Small intestine (tissue), 7 donors: ENCODE results near the gene MYO3B. TPM values are rescaled to one million over a fixed set of nuclear protein-coding genes. Genes with fewer than 3 reads are reported as not detected.

ENCODE experiments used
- DNase-seq, 2 donors: peaks; one replicate each; pipeline versions ENCODE4 v3.0.0 to v3.0.0-alpha.2; 2013
- FAIRE-seq: peaks from 2 replicates; lab custom pipeline; 2012; peaks lifted over from hg19 to GRCh38; lab: Jason Lieb, UNC
- H3K27ac ChIP-seq, 3 donors: one replicate each; pipeline ENCODE4 v1.5.1; 2013; ENCODE audit warnings: low read length in 2 of 3, mild to moderate bottlenecking in 2 of 3, control low read depth in 1 of 3, inconsistent platforms in 1 of 3, low read depth in 1 of 3, moderate library complexity in 1 of 3
- H3K27me3 ChIP-seq, 3 donors: one replicate each; pipeline ENCODE4 v1.6.1; 2013; ENCODE audit warnings: low read length in 3 of 3, inconsistent platforms in 1 of 3; ENCODE audit not compliant: control insufficient read depth in 3 of 3, insufficient read depth in 3 of 3
- H3K36me3 ChIP-seq, 3 donors: one replicate each; pipeline ENCODE4 v1.6.1; 2013; ENCODE audit warnings: low read length in 3 of 3, inconsistent platforms in 1 of 3, low read depth in 1 of 3, mild to moderate bottlenecking in 1 of 3, moderate library complexity in 1 of 3; ENCODE audit not compliant: control insufficient read depth in 3 of 3, insufficient read depth in 2 of 3
- H3K4me1 ChIP-seq, 3 donors: one replicate each; pipeline ENCODE4 v1.6.1; 2013; ENCODE audit warnings: low read length in 2 of 3, inconsistent platforms in 1 of 3, low read depth in 1 of 3, mild to moderate bottlenecking in 1 of 3, moderate library complexity in 1 of 3; ENCODE audit not compliant: control insufficient read depth in 3 of 3, insufficient read depth in 2 of 3
- H3K4me3 ChIP-seq, 3 donors: one replicate each; pipeline ENCODE4 v1.5.1; 2013; ENCODE audit warnings: low read length in 3 of 3, control low read depth in 1 of 3, inconsistent platforms in 1 of 3, low read depth in 1 of 3, mild to moderate bottlenecking in 1 of 3, moderate library complexity in 1 of 3
- H3K9me3 ChIP-seq, 2 donors: one replicate each; pipeline ENCODE4 v1.6.1; 2013; ENCODE audit warnings: low read depth in 1 of 2, low read length in 1 of 2; ENCODE audit not compliant: control insufficient read depth in 2 of 2, insufficient read depth in 1 of 2
- WGBS, 3 donors: extraction: QIAGEN DNeasy Blood & Tissue Kit; methylation state at CpG; one replicate each; pipeline ENCODE4 v1.1.7; 2013; 5-methylcytosine and 5-hydroxymethylcytosine counted together
- polyA plus RNA-seq, 4 donors: library from polyadenylated mRNA; stranded (reverse) in 3 of 4; unstranded in 1 of 4; fragments of 200-250 nt in 3 of 4; fragments of 120-200 nt in 1 of 4; gene quantifications; one replicate each; pipeline versions ENCODE4 v1.2.1 to v1.2.3, GENCODE V29; 2013
- donor health status: healthy with polysubstance abuse.
- donor health status: control.
- donor health status: control.
- donor health status: Bipolar disorder and iron deficiency.
- donor health status: healthy.

The MYO3B gene
- polyA plus RNA-seq, 4 donors, result 0.03 to 0.81 TPM; not detected in 2

DNA sequence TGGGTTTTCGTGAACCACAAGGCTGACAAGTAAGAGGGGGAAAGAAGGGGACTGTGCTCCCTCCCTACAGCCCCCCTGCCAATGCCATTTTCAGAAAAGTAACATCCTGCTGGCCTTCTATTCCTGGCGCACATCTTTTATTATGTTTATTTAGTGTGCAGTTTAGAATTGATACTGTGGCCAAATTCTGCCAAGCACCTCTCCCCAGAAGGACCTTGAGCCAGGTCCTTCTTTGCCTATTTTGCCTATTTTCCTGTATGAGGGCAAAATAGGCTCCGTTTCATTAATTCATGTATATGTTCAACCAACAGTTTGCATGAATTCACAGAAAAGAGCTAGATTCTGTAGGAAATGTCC, 136.0 kb downstream of the MYO3B start:
- H3K9me3 ChIP-seq, result no peaks in the 10 kb centered on the region
- WGBS, 3 donors, result 19 to 55% (median 26%) methylated on average over 3 of the region's 3 CpGs

DNA sequence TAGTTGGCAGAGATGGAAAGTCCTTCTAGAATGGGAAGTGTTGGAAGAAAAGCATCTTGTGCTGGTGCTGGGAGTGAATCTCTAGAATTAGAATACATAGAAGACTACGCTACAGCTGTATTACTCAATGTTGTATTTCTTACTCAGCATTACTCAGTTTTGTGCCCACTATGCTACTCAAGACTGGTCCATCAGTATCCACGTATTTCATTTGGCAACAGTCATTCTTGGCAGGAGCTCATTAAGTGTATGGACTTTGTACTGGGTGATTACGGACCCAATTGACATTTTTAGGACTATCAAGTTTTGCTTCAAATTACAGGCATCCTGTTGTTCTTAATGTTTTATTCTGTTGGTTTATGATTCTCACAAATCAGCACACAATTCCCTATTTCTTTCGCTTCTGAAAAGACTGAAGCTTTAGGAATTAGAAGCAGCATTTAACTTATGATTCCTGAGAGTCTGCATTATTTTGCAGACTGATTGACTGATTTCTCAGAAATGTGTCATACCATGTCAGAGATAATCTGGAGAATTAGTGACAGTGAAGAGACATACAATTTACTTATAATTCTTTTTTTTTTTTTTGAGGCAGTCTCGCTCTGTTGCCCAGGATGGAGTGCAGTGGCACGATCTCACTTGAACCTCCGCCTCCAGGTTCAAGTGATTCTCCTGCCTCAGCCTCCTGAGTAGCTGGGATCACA, 136.9 kb downstream of the MYO3B start:
- DNase-seq, result peak in 1 of 2 donors; percentile 49
- Histone ChIP-seq H3K4me1 (no peaks in the 10 kb centered on the region), H3K36me3 (no peaks in the 10 kb centered on the region), H3K4me3 (no peak overlapping the region), H3K27me3 (peaks cover 0 to 2% (median 0%) of the 10 kb centered on the region in 3 donors), H3K27ac (no peak overlapping the region), H3K9me3 (no peaks in the 10 kb centered on the region)
- 38 to 66% (median 49%) methylated on average over 7 of the region's 7 CpGs for WGBS, 3 donors
- FAIRE-seq, result no peak

More for the DNA sequence above, 136.0 kb downstream of the MYO3B start:
- Histone ChIP-seq H3K27ac (no peak overlapping the region), H3K27me3 (peaks cover 0 to 2% (median 0%) of the 10 kb centered on the region in 3 donors), H3K4me3 (no peak overlapping the region), H3K36me3 (no peaks in the 10 kb centered on the region), H3K4me1 (no peaks in the 10 kb centered on the region)
- FAIRE-seq, result no peak
- DNase-seq, result no peak

DNA sequence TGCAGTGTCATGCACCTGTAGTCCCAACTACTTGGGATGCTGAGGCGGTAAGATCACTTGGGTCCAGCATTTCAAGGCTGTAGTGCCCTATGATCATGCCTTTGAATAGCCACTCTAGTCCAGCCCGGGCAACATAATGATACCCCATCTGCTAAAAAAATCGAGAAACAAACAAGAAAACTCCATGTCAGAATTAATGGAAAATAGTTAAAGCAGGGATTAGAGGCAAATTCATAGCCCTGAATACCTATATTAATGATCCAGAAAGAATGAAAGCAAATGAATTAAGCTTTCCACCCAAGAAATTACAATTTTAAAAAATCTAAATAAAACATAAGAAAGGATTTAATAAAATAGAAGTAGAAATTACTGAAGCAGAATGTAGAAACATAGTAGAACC, 143.0 kb downstream of the MYO3B start:
- H3K9me3 ChIP-seq, result peaks cover 0 to 3% of the 10 kb centered on the region in 2 donors
- H3K4me1 ChIP-seq, result no peaks in the 10 kb centered on the region
- DNase-seq (no peak), FAIRE-seq (no peak)
- no peak overlapping the region for H3K27ac ChIP-seq
- WGBS, 3 donors, result 88 to 92% (median 90%) methylated on average over 3 of the region's 3 CpGs
- H3K27me3 ChIP-seq, result peaks cover 0 to 2% (median 0%) of the 10 kb centered on the region in 3 donors
- no peak overlapping the region for H3K4me3 ChIP-seq
- no peaks in the 10 kb centered on the region for H3K36me3 ChIP-seq

DNA sequence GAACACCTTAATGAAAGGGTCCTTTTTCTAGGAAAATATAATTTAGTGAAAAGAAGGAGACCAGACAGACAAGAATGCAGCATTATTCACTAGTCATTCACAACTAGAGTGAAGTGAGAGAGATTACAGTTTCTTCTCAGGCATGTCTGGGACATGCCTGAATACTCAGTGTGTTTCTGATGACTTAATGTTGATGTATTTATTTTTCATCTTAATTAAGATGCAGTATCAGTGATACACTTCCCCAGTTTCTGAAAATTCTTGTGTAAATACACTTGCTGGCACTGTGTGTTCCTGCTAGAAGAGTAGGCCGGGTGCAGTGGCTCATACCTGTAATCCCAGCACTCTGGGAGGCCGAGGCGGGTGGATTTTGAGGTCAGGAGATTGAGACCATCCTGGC, 143.6 kb downstream of the MYO3B start:
- peaks cover 0 to 2% (median 0%) of the 10 kb centered on the region in 3 donors for H3K27me3 ChIP-seq
- H3K27ac ChIP-seq, result no peak overlapping the region
- H3K36me3 ChIP-seq, result no peaks in the 10 kb centered on the region
- peaks cover 0 to 3% of the 10 kb centered on the region in 2 donors for H3K9me3 ChIP-seq
- DNase-seq (no peak), FAIRE-seq (no peak)
- no peaks in the 10 kb centered on the region for H3K4me1 ChIP-seq
- H3K4me3 ChIP-seq, result no peak overlapping the region
- WGBS, 3 donors, result 88 to 93% (median 91%) methylated on average over 3 of the region's 3 CpGs

DNA sequence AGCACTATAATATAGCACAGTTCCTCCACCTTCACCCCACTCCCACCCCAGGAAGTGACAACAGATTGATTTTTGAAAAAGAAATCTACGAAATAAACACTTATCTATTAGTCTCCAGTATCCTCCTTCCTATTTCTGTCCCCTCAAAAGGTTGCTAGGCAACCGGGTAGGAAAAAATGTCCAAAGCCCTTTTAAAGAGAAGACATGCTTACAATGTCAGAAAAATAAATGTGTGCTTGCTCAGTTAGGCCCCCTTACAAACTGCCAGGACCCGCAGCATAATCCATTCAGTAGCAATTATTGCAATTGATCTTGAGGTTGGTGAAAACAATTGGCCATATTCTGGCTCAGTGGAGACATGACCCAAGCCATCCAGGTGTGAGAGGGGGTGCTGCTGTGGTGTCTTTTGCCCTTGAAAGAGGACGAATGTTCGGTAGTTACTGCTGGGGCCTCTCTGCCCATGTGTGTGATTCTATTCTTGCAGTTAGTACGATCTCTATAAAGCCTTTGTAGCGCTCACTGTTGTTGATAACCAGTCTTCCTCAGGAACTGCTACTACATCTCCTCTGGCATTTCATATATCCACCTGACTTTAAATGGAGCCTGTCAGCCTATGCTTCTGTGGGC, 144.3 kb downstream of the MYO3B start:
- no peak for DNase-seq
- Histone ChIP-seq H3K4me1 (no peaks in the 10 kb centered on the region), H3K4me3 (no peak overlapping the region), H3K27me3 (no peaks in the 10 kb centered on the region), H3K27ac (no peak overlapping the region), H3K36me3 (no peaks in the 10 kb centered on the region), H3K9me3 (peaks cover 0 to 3% of the 10 kb centered on the region in 2 donors)
- FAIRE-seq, result no peak
- WGBS, 3 donors, result 84 to 90% (median 87%) methylated on average over 7 of the region's 7 CpGs

DNA sequence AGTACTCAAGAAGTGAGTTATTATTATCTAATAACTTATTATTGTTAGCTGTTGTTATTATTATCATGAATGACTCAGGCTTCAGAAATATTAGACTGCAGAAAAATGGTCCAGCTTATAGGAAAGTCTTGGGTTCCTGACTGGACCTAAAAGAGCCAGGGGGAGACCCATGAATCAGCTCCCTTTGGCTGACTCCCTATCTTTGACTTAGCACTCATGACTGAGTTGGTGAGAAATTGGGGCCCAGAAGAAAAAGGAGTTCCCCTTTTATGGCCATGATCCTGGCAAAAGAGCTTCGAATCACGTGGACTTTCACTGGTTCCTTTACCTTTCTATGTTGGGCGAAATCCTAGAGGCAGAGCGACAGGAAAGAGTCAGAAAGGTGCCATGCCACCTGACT, 145.8 kb downstream of the MYO3B start:
- H3K27me3 ChIP-seq, result no peaks in the 10 kb centered on the region
- WGBS, 3 donors, result 40 to 58% (median 50%) methylated on average over 4 of the region's 4 CpGs
- DNase-seq (no peak), FAIRE-seq (no peak)
- peaks cover 0 to 3% of the 10 kb centered on the region in 2 donors for H3K9me3 ChIP-seq
- no peaks in the 10 kb centered on the region for H3K36me3 ChIP-seq
- no peaks in the 10 kb centered on the region for H3K4me1 ChIP-seq
- no peak overlapping the region for H3K27ac ChIP-seq
- no peak overlapping the region for H3K4me3 ChIP-seq

DNA sequence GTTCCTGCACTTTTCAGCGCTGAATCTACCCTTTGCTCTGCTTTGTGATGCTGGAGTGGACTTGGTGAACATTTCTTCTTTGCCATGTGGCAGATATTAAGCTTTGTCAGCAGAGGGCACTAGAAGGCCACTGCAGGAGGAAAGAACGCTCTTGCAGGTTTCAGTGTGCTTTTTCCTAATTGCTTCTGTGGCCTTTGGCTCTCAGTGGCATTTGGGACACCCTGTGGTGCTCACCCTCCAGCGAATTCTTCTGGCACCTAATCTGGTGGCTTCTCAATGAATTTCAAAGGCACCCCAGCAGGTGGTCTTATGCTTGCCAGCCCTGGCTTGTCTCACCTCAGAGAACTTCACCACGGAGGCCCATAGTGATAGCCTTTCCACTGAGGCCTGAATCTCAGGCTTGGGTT, 146.7 kb downstream of the MYO3B start:
- H3K27me3 ChIP-seq, result no peaks in the 10 kb centered on the region
- H3K27ac ChIP-seq, result no peak overlapping the region
- no peaks in the 10 kb centered on the region for H3K4me1 ChIP-seq
- peak; percentile 54 to 61 for DNase-seq
- WGBS, 3 donors, result 20 to 26% (median 25%) methylated on average over 4 of the region's 4 CpGs
- H3K4me3 ChIP-seq, result no peak overlapping the region
- no peaks in the 10 kb centered on the region for H3K36me3 ChIP-seq
- peaks cover 0 to 3% of the 10 kb centered on the region in 2 donors for H3K9me3 ChIP-seq
- no peak for FAIRE-seq

DNA sequence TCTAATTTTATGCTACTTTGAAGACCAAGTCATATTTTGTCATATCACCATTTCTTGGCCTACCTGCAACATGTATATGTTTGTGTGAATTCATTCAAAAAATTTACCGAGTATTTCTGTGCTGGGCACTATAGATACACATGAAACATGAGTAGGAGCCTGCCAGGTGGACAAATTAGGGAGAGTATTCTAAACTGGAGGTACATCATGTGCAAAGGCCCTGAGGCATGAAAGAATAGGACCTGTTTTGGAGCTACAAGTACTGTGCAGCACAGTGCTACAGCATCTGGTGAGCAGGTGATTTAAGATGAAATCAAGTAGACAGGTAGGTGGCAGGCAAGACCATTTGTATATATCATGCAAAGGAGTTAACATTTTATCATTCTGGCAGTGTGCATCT, 152.9 kb downstream of the MYO3B start:
- H3K36me3 ChIP-seq, result no peaks in the 10 kb centered on the region
- WGBS, 3 donors, result 85 to 92% (median 90%) methylated on average over 1 of the region's 1 CpG
- H3K4me3 ChIP-seq, result no peak overlapping the region
- H3K4me1 ChIP-seq, result no peaks in the 10 kb centered on the region
- FAIRE-seq (no peak), DNase-seq (no peak)
- no peak overlapping the region for H3K27ac ChIP-seq
- peaks cover 0 to 5% of the 10 kb centered on the region in 2 donors for H3K9me3 ChIP-seq
- peaks cover 0 to 3% (median 2%) of the 10 kb centered on the region in 3 donors for H3K27me3 ChIP-seq
